GM18498 (cell line): ENCODE measurements around the gene TIGD6.
"Not testable (repeated sequence)": the region's sequence is repeated elsewhere in the genome, so short reads cannot be mapped to it uniquely, and the experiment has no call there.

Experiments
- ATAC-seq: cut with Tn5 transposase; IDR thresholded peaks from one replicate; pipeline ENCODE4 v1.9.1; 2021; ENCODE audit warnings: mild to moderate bottlenecking, moderate library complexity; ENCODE audit not compliant: unreplicated experiment

TIGD6 gene

GRCh38 chr5:150000256-150000989 is at the start of gene TIGD6, which contains the start of gene HMGXB3:
Gene TIGD6, minus strand, starts transcription at chr5:150000654. Its CDS starts 4,306 bp downstream, at chr5:149996348.
Gene HMGXB3, plus strand, starts transcription at chr5:150000739. Its CDS starts 4,114 bp downstream, at chr5:150004853.
- ATAC-seq: peak; percentile 90

- ATAC-seq: no peak
These were observed 45.6 kb upstream of the TIGD6 start for GRCh38 chr5:150046031-150046430.

GRCh38 chr5:150045549-150045948 is 45.1 kb upstream of the TIGD6 start:
- no peak for ATAC-seq

- no peak for ATAC-seq
These were observed 44.3 kb upstream of the TIGD6 start for GRCh38 chr5:150044712-150045111.

- ATAC-seq: no peak
These were observed 43.9 kb upstream of the TIGD6 start for GRCh38 chr5:150044329-150044681.

- ATAC-seq: no peak
These were observed 43.3 kb upstream of the TIGD6 start for GRCh38 chr5:150043657-150044328.

GRCh38 chr5:150042459-150042858 is 42.0 kb upstream of the TIGD6 start:
- no peak for ATAC-seq

GRCh38 chr5:150038547-150038946 is 38.1 kb upstream of the TIGD6 start:
- no peak for ATAC-seq

GRCh38 chr5:150036513-150036912 is 36.1 kb upstream of the TIGD6 start:
- no peak for ATAC-seq

- ATAC-seq: peak; percentile 97
These were observed 34.9 kb upstream of the TIGD6 start for GRCh38 chr5:150035139-150035895.

- ATAC-seq: no peak
These were observed 34.2 kb upstream of the TIGD6 start for GRCh38 chr5:150034662-150035061.

- no peak for ATAC-seq
These were observed 32.9 kb upstream of the TIGD6 start for GRCh38 chr5:150033334-150033733.

GRCh38 chr5:150028047-150028446 is 27.6 kb upstream of the TIGD6 start:
- not testable (repeated sequence) for ATAC-seq

GRCh38 chr5:150026682-150027172 is 26.3 kb upstream of the TIGD6 start:
- no peak for ATAC-seq

- no peak for ATAC-seq
These were observed 24.0 kb upstream of the TIGD6 start for GRCh38 chr5:150024346-150024984.

- ATAC-seq: no peak
These were observed 22.7 kb upstream of the TIGD6 start for GRCh38 chr5:150023136-150023535.

GRCh38 chr5:150022681-150023080 is 22.2 kb upstream of the TIGD6 start:
- no peak for ATAC-seq

- no peak for ATAC-seq
These were observed 21.7 kb upstream of the TIGD6 start for GRCh38 chr5:150022158-150022531.

- no peak for ATAC-seq
These were observed 21.2 kb upstream of the TIGD6 start for GRCh38 chr5:150021491-150022157.

GRCh38 chr5:150020249-150020648 is 19.8 kb upstream of the TIGD6 start:
- peak; percentile 54 for ATAC-seq
